Amniotic epithelial cell (primary cell): ENCODE measurements around the gene HABP4.

ENCODE experiments used
- DNase-seq: peaks from one replicate; pipeline ENCODE4 v3.0.0-alpha.2; 2010; ENCODE audit warnings: low read depth

HABP4 gene

GRCh38 chr9:96523374-96523773, 73.4 kb downstream of the HABP4 start:
- DNase-seq, result peak; percentile 5

- peak; percentile 3 for DNase-seq
Observed at GRCh38 chr9:96524045-96524444, 74.1 kb downstream of the HABP4 start.

GRCh38 chr9:96524764-96525163, 74.8 kb downstream of the HABP4 start:
- no peak for DNase-seq

GRCh38 chr9:96532173-96532572, 82.2 kb downstream of the HABP4 start:
- DNase-seq, result no peak

DNA sequence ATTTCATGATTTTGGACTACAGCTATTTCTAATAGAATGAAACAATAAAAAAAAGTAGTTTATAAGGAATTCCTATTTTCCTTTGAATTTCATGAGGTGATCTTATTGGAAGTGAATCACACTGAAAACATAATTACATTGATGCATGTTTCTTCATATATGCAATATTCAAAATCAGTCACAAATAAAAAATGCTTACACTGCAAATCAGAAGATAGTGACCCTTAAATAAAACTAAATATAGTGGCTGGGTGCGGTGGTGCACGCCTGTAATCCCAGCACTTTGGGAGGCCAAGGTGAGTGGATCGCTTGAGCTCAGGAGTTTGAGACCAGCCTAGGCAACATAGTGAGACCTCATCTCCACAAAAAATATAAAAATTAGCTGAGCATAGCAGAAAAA, 90.1 kb downstream of the HABP4 start:
- no peak for DNase-seq
